ENCODE measurements around the gene HLA-DMA.
A peak's percentile ranks its signal among the peaks of the same experiment; 100 is the strongest.

HLA-DMA gene

GRCh38 chr6:32952817-32953739 is at the start of gene HLA-DMA:
TSS of gene HLA-DMA (minus strand) at chr6:32953097. CDS start at chr6:32953036, 61 bp downstream.
- DNase-seq = peak; percentile 7 to 34

- DNase-seq = no peak
These were observed 48.8 kb upstream of the HLA-DMA start for GRCh38 chr6:33001685-33002084.

GRCh38 chr6:33000055-33000454 is 47.2 kb upstream of the HLA-DMA start:
- DNase-seq = peak in 1 of 2 experiments; percentile 14

GRCh38 chr6:32995448-32995847 is 42.6 kb upstream of the HLA-DMA start:
- no peak for DNase-seq

GRCh38 chr6:32993363-32993973 is 40.6 kb upstream of the HLA-DMA start:
- DNase-seq = no peak

DNA sequence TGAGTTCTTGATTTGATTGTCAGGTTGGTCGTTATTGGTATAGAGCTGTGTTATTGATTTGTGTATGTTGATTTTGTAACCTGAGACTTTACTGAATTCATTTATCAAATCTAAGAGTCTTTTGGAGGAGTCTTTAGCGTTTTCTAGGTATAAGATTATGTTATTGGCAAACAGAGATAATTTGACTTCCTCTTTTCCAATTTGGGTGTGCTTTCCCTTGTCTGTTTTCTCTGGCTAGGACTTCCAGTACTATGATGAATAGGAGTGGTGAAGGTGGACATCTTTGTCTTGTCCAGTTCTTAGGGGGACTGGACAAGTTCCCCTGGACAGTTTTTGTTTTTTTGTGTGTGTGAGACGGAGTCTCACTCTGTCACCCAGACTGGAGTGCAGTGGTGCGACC is 39.1 kb upstream of the HLA-DMA start:
- no peak for DNase-seq

GRCh38 chr6:32989368-32989767 is 36.5 kb upstream of the HLA-DMA start:
- DNase-seq = no peak

DNA sequence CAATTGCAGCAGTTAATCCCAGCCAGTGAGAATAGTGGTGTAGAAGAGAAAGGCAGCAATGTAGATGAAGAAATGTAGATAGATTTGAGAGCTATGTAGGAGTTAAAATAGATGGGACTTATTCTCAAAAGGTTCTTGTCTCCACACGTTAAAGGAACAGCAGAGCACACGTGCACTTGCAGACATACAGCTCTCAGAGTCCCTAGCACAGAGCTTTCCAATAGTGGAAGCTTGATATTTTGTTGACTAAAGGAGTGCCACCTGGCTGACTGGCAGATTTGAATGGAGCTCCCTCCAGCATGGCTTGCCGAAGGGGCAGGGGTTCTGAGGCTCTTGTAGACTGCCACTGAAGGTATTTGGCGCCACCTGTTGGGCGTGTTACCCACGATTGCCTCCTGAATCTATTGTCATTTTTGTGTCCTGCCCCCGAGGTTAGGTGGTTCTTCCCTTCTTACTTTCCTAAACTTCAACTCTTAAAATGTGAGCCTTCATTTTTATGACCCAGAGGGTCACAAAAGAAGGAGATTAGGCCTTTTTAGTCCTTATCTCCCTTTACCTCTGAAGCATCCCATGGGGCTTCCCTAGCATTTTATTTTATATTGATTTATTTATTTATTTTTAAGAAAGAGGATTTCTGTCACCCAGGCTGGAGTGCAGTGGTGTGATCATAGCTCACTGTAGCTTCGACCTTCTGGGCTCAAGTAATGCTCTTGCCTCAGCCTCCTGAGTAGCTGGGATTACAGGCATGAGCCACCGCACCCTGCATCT is 31.9 kb upstream of the HLA-DMA start:
- DNase-seq = peak; percentile 90 to 92

DNA sequence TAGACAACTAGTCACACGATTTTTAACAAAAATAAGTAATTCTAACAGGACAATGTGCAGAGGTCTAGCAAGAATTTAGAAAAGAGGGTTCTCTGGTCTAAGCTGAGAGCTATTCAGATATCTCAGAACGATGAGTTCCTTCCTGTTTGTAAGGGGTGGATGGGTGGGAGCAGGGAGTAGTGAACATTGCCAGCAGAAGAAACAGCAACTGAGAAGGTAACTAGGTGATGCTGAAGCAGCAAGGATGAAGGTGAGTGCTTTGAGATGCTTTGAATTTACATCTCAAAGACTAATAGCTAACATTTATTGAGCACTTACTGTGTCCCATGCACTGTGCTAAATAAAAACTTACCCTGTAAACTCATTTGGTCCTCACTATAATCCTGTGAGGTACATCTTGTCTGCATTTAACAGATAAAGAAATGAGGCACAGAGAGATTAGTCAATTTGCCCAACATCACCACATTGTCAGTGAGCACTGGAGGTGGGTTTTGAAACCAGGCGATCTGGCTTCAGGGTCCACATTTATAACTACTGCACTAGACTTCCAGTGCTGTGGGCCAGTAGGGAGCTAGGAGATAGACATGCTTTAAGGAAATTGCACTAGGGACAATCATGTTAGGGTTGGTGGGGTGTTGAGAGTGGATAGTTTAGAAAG is 31.2 kb upstream of the HLA-DMA start:
- DNase-seq = no peak

GRCh38 chr6:32983493-32983848 is 30.6 kb upstream of the HLA-DMA start:
- DNase-seq = no peak

- DNase-seq = no peak
These were observed 30.0 kb upstream of the HLA-DMA start for GRCh38 chr6:32982702-32983492.

DNA sequence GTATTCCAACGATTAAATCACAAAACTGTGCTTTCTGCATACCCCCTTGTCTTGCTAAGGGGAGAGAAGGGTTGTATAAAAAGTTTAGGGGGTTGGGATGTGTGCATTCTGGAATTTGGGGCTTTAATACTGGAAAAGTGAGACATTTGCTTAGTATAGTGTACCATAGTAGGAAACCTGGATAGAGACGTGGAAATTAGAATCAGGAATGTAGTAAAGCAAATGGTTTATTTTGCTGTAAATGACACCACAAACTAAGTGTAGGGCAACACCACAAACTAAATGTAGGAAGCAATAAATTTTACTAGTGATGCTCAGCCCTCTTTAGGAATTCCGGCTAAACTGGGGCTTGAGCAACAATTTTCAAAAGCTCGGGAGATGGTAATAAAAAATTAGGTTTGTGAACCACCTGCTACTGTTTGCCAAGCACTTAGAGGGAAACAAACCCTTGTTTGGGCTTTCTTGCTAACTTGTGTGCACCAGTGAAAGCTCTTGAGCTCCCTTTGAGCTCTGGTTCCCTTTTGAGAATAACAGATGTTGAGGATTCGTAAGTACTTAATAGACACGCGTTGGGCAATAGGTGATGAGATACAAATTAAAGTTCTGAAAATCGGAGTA is 29.3 kb upstream of the HLA-DMA start:
- DNase-seq = peak; percentile 10 to 41

GRCh38 chr6:32980488-32981038 is 27.7 kb upstream of the HLA-DMA start:
- DNase-seq = no peak

DNA sequence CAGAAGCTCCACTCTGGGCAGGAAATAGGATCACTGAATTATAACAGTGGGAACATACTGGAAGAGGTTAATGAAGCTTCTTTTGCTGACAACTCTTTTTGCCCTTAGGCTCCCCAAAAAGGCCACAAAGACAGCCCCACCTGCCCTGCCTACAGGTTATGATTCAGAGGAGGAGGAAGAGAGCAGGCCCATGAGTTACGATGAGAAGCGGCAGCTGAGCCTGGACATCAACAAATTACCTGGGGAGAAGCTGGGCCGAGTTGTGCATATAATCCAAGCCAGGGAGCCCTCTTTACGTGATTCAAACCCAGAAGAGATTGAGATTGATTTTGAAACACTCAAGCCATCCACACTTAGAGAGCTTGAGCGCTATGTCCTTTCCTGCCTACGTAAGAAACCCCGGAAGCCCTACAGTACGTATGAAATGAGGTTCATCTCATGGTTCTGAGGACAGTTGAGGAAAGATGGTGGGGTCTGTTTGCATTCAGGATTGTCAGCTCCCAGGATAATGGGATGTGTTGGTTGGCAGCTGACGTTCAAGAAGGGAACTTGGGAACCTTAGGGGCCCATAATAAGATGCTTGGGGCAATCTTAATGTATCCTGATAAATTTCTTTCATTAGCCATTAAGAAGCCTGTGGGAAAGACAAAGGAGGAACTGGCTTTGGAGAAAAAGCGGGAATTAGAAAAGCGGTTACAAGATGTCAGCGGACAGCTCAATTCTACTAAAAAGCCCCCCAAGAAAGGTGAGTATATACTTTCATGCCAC is 27.0 kb upstream of the HLA-DMA start:
- no peak for DNase-seq

DNA sequence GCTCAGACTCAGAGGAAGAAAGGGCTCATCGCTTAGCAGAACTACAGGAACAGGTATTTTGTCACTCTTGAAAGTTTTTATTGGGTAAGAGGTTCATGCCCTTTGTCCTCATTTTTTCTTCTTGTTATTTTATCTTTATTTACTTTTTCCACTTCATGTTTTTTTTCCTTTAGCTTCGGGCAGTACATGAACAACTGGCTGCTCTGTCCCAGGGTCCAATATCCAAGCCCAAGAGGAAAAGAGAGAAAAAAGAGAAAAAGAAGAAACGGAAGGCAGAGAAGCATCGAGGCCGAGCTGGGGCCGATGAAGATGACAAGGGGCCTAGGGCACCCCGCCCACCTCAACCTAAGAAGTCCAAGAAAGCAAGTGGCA is 25.0 kb upstream of the HLA-DMA start:
- DNase-seq = no peak

GRCh38 chr6:32977272-32977952 is 24.5 kb upstream of the HLA-DMA start:
- no peak for DNase-seq

GRCh38 chr6:32976334-32977069 is 23.6 kb upstream of the HLA-DMA start:
- no peak for DNase-seq

GRCh38 chr6:32975886-32976285 is 23.0 kb upstream of the HLA-DMA start:
- DNase-seq = no peak
